GM08714 (cell line): Measurements from ENCODE around the gene WDR74.
"Not testable (repeated sequence)": the region's sequence is repeated elsewhere in the genome, so short reads cannot be mapped to it uniquely, and the experiment has no call there.

ENCODE experiments used
- H3K4me3 ChIP-seq: fragments of 200-500 bp; sonication (Bioruptor generic); 2 replicates; pipeline ENCODE4 v1.5.1; 2014; ENCODE audit warnings: mild to moderate bottlenecking, low read length, inconsistent platforms
- ZNF274 ChIP-seq: IDR thresholded peaks from 2 replicates; pipeline ENCODE4 v1.6.1; 2012; ENCODE audit warnings: mild to moderate bottlenecking, low read depth, low read length

WDR74 gene

GRCh38 chr11:62835336-62835735, 4.1 kb downstream of the WDR74 start:
- H3K4me3 ChIP-seq: no peak overlapping the region
- TF ChIP-seq ZNF274: no peak

DNA sequence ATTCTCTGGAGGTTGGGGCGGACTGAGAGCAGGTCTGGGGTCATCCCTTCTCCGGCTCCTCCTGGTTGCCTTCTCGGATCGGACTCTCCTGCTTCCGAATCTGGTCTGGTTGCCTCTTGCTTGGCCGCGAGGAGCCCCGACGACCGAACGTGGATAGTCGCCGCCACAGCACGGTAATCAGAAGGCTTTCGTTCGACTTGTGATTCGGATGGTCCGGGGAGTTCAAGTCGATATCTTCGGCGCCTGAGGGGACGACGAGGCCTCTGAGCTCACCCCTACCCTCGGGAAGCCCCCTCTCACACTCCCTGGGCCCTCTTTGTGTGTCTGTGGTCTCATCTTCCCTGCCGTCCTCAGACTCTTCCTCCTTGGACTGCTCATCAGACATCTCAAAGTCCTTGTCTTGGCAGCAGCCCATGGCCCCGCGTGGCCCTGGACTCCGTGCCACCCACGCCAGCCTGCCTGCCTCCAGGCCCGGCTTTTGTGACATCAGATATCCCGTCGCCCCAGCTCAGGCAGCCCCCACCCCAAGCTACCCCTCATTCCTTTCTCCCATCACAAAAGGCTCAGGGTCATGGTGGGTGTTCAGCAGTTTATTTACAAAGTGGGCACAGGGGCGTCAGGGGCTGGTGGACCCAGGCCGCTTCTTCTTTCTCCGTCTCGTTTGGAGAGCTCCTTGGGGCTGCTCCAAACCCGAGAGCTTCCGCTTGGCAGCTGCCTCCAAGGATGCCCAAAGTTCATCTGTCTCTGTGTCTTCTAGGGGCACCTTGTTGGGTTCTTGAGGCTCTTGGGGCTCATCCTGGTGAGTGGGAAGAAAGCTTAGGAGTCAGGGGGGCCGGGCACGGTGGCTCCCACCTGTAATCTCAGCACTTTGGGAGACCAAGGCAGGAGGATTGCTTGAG, 6.8 kb downstream of the WDR74 start, which contains the start of gene TEX54:
Gene TEX54 (minus strand): TSS at position 506 of the 899 bp plus-strand sequence.
- no peak for TF ChIP-seq ZNF274
- H3K4me3 ChIP-seq: peak within 1 kb of the TSS; percentile 92

- peak within 1 kb of the TSS; percentile 92 for H3K4me3 ChIP-seq
- TF ChIP-seq ZNF274: no peak
These were observed 7.7 kb downstream of the WDR74 start, which contains the start of gene STX5 for GRCh38 chr11:62831520-62832335. STX5 (minus strand) TSS chr11:62832051; CDS start chr11:62831243, 808 bp downstream.

DNA sequence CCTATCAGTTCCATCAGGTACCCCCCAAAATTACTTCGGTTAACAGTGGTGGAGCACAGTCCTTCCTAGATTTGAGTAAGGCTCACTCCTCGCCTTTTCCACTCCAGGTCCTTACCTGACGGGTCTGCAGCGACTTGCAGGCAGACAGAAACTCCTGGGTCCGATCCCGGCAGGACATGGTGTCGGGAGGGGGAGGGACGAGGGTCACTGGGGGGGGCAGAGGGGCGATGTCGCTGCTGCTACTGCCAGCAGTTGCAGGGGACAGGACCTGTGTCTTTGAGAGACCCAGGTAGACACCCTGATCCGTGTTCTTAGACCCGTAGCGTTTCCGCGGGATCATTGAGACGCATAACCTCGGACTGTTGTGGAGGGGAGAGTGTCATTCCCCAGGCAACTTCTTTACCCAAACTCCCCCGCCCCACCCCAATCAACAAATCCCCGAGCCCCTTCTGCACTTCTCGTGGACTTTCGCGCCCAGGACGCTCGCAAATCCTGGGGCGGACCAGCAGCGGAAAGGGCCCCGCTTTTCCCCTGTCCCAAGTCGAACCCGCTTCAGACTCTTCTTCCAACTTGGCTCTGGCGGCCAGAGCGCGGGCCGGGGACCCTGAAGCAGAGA, 8.4 kb downstream of the WDR74 start:
- peak overlapping the region; percentile 92 for H3K4me3 ChIP-seq
- no peak for TF ChIP-seq ZNF274

- H3K4me3 ChIP-seq: not testable (repeated sequence)
These were observed 11.3 kb downstream of the WDR74 start for GRCh38 chr11:62828130-62828529.

- no peak overlapping the region for H3K4me3 ChIP-seq
- no peak for TF ChIP-seq ZNF274
These were observed 15.7 kb downstream of the WDR74 start for GRCh38 chr11:62823677-62824076.

DNA sequence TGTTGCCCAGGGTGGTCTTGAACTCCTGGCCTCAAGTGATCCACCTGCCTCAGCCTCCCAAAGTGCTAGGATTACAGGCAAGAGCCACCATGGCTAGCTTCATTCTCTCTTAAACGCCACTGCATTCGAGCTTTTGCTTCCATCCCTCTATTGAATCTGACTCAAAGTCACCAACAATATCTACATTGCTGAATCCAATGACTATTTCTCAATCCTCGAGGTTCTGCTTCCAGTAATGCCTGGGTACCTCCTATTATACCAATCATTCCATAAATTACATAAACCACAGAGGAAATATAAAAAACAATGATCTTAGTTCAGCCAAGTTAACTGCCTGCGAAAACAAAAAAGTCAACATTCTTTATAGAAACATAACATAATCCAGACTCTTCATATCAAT, 22.3 kb downstream of the WDR74 start:
- no peak overlapping the region for H3K4me3 ChIP-seq
- no peak for TF ChIP-seq ZNF274

GRCh38 chr11:62816557-62816956, 22.8 kb downstream of the WDR74 start:
- TF ChIP-seq ZNF274: no peak
- no peak overlapping the region for H3K4me3 ChIP-seq

DNA sequence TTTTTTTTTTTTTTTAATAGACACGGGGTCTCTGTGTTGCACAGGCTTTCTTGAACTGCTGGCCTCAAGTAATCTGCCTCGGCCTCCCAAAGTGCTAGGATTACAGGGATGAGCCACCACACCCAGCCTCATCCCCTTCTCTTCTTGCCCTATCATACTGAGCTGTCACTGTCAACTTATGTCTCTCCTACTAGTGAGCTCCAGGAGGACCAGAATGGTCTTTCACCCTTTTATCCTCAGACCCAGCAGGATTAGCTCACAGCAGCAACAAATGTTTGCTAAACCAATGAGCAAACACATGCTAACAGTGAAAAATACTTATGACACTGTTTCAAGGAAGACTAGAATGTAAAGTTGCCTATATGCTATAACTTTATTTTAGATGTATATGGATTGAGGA, 27.7 kb downstream of the WDR74 start:
- no peak for TF ChIP-seq ZNF274
- H3K4me3 ChIP-seq: no peak overlapping the region

- H3K4me3 ChIP-seq: no peak overlapping the region
- no peak for TF ChIP-seq ZNF274
These were observed 28.6 kb downstream of the WDR74 start for GRCh38 chr11:62810748-62811147.

- no peak overlapping the region; the same call in 1 of the 2 replicates for H3K4me3 ChIP-seq
These were observed 32.7 kb downstream of the WDR74 start for GRCh38 chr11:62806611-62807121.

GRCh38 chr11:62805961-62806441, 33.4 kb downstream of the WDR74 start:
- H3K4me3 ChIP-seq: peak overlapping the region; percentile 77
- TF ChIP-seq ZNF274: no peak

More at GRCh38 chr11:62806611-62807121, 32.7 kb downstream of the WDR74 start:
- no peak for TF ChIP-seq ZNF274

DNA sequence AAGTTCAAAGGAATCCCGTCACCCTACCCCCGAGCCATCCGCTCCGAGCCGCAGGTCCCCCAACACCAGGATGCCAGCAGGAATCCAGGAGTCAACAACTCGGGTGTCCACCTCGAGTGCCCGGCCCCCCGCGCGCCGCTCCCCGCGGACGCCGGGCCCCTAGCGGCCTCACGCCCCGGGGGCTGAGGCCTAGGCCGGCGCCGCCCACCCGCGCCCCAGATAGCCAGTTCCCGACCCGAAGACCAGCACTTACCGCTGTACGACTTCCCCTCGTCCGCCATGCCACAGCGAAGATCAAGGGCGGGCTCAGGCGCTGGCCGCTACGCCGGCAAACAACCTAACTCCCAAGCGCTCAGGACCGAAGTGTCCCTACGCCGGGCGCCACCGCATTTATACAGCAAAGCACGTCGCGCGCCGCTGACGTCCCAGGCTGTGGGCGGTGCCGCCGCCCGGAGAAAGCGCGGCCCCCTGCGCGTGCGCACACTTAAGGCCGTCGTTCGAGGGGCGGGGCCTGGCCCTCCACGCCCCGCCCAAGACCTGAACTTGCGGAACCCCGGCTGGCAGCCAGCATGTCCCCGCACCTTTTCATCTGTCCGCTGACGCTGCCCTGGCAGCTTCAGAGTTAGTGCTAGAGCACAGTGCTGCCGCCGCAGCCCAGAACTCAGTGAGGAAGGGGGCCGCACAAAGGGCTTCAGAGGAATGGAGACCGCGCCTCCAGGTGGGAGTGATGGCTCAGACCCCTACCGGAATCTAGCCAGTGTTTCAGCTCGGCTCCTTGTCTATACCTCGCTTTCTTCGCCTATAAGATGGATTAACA, 34.1 kb downstream of the WDR74 start, which contains the start of gene NXF1:
Gene NXF1 (minus strand): TSS at position 365 of the 817 bp plus-strand sequence. CDS start 84 bp downstream, at position 281.
- peak within 1 kb of the TSS; percentile 94 for H3K4me3 ChIP-seq
- TF ChIP-seq ZNF274: no peak
